Stimulated activated CD4-positive, alpha-beta T cell treated with anti-CD3 and anti-CD28 coated beads, Interleukin-4, amount 100 ng/mL, for 48 hours (primary cell): Measurements from ENCODE around the gene LDLRAD3.
"Not testable (repeated sequence)": the region's sequence is repeated elsewhere in the genome, so short reads cannot be mapped to it uniquely, and the experiment has no call there.

Source experiments
- DNase-seq, 2 donors: peaks; one replicate each; pipeline ENCODE4 v3.0.0-alpha.2; 2020; ENCODE audit warnings: low read depth in 2 of 2

Gene LDLRAD3, protein sequence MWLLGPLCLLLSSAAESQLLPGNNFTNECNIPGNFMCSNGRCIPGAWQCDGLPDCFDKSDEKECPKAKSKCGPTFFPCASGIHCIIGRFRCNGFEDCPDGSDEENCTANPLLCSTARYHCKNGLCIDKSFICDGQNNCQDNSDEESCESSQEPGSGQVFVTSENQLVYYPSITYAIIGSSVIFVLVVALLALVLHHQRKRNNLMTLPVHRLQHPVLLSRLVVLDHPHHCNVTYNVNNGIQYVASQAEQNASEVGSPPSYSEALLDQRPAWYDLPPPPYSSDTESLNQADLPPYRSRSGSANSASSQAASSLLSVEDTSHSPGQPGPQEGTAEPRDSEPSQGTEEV

DNA sequence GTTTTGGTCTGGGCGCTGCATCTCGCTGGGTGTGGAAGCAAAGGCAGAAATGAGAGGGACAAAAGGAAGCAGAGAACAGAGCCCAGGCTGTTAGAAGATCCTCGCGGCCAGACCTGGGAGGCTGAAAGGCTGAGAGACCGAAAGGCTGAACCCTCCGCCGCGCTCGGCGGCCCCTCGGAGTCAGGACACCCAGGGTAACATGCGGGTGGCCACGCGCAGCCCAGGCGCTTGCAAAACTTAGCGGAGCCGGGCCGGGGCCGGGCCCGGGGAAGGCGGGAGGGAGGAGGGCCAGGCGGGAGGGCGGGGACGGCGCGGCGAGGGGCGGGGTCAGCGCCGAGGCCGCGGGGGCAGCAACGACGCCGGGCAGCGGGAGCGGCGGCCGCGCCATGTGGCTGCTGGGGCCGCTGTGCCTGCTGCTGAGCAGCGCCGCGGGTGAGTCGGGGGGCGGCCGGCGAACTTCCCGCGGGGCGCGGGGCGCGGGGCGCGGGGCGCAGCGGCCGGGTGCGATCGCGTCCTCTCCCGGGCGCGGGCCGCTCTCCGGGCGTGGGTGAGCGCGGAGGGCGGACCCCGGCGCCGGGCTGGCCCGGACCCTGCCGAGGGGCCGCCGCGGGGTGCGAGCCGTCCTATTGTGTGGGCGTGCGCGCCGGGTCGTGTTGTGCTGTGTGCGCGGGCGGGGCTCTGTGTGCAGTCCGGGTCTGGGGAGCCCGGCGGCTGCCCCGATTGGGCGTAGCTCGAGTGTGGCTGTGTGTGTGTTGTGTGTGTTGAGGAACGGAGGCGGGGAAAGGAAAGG, at the start of gene LDLRAD3:
TSS of gene LDLRAD3 (plus strand) at position 350 of the 790 bp plus-strand sequence. CDS start at position 387, 37 bp downstream.
- DNase-seq, result peak; percentile 20 to 33

DNA sequence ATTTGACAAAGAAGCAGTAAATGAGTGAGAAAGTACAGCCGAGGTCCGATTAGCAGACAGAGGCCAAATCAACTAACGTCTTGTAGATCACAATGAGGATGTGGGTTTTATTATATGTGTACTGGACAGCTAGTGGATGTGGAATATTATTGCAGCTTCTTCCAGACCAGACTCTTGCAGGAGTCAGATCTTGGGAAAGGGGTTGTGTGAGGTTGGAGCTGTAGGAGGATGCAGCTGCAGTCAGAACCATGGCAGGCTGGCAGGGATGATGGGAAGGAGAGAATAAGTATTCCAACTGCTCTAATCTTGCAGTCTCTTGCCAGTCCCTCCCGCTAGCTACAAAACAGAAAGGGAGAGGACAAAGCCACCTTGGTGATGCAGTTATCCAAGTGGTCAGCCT, 46.8 kb upstream of the LDLRAD3 start:
- no peak for DNase-seq

DNA sequence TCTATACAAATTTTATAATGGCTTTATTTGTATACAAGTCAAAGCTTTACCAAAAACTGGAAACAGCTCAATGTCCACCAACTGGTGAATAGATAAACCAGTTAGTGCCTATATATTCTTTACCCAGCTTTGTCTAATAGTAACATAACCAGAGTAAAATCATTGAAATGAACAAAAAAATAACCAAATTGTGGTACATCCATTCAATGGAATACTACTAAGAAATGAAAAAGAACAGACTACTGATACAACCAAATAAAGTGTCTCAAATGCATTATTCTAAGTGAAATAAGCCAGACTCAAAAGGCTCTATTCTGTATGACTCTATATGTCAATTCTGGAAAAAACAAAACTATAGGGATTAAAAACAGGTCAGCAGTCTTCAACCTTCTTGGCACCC, 40.9 kb upstream of the LDLRAD3 start:
- no peak for DNase-seq

DNA sequence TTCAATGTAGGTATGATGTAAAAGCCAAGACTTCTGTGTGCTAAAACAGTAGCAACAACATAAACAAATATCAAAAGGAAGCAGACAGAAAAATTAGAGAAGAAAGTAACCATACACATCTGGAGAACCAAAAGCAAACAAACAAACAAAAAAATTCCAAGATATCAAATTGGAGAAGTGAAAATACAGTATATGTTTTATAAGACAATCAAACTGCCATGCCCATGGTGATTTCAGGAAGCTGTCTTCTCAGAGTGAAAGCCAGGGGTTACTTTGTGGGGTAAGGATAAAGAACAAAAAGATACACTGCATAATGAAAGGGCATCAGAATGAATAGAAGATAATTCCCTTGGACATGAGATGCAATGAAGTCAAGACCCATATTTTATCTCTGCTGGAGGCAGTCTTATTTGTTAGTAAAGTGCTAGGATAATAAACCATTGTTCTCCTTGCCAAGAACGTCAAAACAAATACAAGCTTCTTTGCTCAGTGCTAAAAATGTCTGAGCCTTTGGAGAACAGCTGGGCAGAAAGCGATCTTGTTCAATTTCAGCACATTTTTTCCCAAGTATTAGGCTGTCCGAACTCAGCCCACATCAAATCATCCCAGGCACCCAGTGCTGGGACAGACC, 38.1 kb upstream of the LDLRAD3 start:
- DNase-seq, result no peak

DNA sequence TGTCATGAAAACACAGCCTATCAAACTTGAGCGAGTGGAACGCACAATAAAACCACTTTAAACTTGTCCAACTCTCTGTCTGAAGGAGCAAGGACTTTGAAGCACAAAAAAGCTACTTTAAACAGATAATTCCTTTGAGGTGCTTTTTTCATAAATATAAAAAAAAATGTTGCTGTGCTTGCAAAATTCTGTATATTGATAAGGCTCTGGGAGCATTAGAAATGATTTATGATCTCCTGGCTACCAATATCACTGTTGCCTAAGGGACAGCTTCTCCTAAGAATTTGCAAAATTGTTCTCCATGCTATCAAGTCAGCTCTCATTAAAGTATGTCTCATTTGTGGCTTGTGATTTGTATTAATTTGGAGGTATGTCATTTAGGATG, 37.6 kb upstream of the LDLRAD3 start:
- DNase-seq, result no peak

DNA sequence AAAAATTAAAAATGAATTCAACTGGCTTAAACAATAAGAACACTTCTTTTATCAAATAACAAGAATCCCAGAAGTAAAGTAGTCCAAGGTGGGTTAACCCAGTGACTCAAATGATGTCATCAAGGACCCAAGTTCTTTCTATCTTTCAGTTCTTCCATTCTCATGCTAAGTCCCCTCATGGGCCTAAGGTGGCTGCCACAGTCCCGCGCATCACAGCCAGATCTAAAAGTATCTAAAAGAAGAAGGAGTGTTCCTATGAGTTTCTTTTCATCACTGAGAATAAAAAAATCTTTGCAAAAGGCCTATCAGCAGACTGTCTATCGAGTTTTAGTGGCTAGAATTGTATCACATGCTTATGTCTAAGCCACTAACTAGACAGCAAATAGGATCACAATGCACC, 37.2 kb upstream of the LDLRAD3 start:
- DNase-seq, result no peak

DNA sequence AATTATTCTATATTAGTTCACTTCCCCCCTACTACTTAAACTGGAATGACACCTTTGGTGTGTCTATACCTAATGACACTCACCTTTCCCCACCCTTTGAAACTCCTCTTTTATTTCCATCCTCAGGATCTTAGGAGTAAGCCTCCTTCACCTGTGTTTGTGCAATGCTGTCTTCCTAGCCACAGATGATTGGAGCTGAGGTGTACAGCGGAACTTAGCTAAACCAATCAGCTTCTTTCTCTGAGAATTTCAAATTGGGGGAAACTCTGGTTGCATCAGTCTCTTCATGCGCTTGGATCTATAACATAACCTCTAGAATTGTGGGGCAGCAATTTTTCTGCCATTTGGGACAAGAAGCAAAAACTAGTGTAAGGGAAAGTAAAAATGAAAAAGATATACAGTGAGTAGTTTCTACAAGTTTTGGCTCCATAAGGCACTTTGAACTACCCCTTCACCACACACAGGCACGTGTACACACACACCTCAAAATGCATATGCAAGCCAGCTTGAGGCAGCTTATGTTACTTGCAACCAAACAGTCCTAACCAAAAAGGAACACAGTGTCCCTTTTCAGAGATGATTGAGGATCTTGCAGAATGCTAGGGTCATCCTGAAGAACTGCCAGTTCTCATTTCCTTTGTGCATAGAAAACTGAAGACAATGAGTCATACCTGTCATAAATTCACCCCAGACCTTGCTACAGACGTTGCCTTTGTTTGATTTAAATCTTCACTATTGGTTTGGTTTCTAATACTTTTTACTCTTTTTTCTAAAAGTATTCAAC, 36.0 kb upstream of the LDLRAD3 start:
- no peak for DNase-seq

DNA sequence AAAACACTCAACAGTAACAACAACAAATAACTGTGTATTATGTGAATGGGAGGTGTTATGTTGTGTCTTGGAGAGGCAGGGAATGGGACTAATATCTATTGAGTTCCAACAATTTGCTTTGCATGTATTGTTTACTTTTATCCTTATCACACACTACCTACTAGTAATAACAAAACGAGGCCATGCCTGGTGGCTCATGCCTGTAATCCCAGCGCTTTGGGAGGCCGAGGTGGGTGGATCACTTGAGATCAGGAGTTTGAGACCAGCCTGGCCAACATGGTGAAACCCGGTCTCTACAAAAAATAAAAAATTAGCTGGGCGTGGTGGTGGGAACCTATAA, 35.5 kb upstream of the LDLRAD3 start:
- DNase-seq, result not testable (repeated sequence)

DNA sequence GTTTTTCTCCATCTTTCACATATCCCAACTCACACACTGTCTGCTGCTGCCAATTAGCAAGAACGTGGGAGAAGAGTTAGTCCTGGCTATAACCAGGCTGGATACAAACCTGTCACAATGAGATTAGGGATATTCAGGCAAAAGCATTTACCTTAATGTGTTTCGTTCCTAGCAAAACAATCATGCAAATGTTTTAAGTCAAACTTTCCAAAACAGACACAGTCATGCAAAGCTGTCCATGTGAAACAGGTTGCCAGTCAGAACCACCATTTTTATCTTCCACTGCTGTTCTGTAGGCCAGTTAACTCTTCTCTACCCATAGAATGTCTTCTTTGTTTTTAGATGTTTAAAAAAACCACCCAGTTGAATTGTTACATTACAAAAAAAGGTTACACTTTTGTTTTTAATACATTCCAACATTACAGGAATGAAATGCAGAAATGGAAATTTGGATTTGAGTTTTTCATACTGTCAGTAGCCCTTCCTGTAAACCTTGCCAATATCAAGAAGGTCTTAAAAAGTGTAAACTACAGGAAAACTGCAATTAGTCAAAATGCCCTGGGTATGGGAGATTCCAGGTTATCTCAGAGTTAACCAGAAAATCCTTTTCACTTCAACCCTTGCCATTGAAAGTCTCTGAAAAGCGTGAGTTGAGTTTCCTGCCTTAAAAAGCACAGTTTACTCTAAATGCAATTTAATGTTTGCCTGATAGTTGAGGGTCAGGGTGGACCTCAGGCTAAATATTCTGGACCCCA, 34.2 kb upstream of the LDLRAD3 start:
- DNase-seq, result no peak

DNA sequence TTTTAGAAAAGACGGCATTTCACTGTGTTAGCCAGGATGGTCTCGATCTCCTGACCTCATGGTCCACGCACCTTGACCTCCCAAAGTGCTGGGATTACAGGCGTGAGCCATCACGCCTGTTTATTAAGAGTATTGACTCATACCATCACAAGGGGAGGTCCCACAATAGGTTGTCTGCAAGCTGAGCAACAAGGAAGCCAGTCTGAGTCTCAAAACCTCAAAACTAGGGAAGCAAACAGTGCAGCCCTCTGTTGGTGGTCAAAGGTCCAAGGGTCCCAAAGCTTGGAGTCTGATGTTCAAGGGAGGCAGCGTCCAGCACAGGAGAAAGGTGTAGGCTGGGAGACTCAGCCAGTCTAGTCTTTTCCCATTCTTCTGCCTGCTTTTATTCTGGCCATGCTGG, 32.8 kb upstream of the LDLRAD3 start:
- no peak for DNase-seq

DNA sequence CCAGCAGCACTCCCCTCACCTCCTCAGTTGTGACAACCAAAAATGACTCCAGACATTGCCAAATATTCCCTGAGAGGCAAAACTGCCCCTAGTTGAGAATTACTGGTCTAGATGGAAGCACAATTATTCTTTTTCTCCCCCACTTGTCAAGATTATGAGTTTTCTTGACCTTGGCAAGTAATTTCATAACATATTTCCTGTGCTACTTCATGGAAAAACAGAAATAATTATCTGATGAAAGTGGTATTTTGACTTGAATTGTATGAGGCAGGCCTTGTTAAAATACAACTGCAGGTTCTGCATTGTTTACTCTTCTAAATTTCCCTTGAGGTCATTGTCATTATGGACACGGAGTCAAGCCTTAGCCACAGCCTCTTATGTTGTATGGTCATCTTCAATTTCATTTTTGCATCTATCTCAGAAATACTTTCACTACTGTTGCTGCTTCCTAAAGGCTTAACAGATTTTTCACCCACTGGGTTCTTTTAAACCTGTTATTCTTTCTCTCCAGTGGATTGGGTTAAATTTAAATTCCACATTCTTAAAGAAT, 32.2 kb upstream of the LDLRAD3 start:
- DNase-seq, result no peak

DNA sequence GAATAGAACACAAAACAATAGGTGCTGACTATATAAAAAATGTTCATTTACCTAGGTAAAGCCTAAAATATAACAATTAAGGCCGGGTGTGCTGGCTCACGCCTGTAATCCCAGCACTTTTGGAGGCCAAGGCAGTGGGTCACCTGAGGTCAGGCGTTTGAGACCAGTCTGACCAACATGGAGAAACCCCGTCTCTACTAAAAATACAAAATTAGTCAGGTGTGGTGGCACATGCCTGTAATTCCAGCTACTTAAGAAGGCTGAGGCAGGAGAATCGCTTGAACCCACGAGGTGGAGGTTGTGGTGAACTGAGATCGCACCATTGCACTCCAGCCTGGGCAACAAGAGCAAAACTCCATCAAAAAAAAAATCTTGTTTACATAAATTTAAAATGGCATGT, 31.4 kb upstream of the LDLRAD3 start:
- DNase-seq, result not testable (repeated sequence)

DNA sequence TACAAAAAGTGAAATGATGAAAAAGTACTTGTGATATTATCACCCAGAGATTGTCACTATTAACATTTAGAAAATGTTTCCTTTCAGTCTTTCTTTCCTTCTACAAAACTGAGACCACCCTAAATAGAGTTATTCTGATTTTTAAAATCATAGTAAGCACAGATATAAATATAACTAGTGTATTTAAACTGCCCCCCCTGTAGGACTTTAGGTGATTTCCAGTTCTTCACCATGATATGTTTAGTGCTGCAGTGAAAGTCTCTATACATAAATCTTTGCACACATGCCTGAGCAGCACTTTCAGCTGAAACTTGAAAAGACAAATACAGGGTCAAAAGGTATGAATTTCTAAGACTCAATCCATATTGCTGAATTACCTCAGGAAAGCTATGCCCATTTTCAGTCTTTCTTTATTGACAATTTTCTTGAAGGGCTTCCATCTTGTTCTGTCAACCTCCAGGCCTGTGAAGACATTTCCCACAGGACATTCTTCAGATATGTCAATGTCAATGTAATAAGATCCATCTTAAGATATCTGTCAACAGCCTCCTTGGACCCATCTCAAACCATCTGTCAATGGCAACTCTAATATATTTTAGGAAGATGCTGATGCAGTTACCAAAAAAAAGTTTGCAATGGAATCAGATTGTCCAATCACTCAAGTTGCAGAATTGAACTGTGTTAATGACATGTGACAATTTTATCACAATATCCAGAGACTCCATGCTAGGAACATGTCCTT, 30.8 kb upstream of the LDLRAD3 start:
- DNase-seq, result no peak

DNA sequence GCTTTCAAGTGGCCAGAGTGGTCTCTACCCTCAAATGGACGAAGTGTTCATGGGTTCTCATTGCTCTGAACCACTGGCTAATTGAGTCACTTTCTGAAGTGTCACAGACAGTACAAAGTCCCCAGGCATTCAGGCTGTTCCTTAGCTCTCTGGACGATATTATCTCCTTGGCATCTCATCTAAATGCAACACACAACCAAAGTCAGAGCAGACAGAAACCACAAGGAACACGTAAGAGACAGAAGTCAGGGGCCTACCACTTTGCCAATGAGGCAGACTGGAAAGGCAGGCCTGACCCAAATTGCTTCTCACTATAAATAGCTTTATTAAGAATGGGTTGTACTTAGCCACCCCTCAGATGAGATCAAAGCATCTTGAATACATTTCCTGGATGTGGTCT, 29.0 kb upstream of the LDLRAD3 start:
- no peak for DNase-seq

DNA sequence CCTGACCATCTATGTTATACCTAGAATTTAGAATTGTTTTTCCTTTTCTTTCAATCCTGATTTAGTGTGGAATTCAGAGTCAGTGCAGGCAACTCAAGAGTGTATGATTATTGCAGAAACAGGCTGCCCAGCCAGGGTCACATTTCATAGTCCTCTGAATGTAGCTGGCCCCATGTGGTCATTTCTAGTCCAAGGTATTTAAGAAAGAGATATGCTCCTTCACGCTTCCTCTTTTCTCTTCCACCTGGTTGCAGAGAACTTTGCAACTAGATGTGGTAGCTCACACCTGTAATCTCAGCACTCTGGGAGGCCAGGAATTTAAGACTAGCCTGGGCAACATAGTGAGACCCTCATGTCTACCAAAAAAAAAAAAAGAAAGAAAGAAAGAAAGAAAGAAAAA, 27.6 kb upstream of the LDLRAD3 start:
- DNase-seq, result no peak

DNA sequence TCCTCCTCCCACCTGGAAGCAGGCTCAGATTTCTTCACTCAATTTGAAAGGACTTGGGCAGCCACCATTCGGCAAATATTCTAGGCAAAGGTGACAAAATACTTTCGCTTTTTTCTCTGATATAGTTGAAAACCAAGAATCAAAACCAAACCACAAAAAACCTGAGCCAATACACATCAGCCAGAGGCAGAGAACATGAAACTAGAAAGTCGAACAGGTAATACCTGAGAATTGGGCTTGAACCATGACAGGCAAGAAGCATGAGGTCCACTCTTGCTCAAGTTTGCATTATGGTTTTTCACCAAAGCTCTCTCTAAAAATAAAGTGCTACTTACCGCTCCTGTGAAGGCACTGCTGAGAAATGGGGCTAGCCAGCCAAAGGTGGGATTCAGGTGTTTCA, 26.2 kb upstream of the LDLRAD3 start:
- DNase-seq, result no peak

DNA sequence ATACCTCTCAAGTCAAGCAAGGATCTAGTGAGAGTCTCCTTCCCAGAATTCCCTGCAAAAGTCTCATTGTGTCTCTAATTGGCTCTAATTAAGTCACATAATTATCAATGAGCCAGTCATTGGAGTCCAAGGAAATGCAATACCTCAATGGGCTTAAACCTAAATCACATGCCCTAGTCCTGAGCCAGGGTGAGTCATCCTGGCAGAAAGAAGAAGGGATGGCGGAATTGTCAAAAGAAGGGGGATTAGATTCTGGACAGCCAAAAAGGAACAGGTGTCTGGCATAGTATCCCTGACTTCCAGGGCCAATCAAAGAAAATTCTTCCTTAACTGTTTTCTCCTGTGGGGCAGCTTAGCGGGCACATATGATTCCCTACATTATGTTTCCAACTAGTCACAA, 25.1 kb upstream of the LDLRAD3 start:
- no peak for DNase-seq

DNA sequence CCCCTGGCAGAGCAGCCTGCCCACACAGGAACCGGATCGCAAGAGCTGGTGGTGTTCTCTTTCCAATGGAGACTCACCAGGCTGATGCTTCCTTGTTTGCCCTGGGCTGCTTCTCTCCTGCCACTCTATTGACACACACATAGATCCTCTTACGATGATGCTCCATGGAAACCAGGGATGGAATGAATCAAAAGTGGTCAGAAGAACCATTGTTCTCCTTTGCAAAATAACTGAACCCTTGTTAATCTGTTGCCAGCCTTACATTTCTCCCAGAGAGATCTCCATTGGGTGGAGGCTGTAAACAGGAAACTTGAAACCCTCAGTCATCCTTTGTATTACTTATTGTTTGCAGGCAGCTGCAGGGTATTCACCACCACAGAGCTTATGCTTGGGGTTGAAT, 24.6 kb upstream of the LDLRAD3 start:
- DNase-seq, result no peak

DNA sequence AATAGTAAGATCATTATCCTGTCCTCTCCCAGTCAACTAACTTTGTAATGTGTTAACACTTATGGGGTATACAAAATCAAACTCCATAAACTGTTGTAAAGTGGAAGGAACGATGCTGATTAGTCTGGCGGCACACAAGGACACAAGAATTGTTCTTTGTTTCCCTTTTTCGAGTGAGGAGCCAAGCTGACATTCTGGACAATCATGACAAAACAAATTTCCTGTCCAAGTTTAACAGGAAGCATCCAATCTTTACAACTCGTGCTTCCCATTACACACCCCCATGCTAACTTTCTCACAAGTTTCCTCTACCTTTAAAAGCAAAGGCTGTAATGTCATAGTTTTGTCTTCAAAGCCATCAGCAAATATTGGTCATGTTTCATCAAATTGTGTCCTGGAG, 20.4 kb upstream of the LDLRAD3 start:
- no peak for DNase-seq

DNA sequence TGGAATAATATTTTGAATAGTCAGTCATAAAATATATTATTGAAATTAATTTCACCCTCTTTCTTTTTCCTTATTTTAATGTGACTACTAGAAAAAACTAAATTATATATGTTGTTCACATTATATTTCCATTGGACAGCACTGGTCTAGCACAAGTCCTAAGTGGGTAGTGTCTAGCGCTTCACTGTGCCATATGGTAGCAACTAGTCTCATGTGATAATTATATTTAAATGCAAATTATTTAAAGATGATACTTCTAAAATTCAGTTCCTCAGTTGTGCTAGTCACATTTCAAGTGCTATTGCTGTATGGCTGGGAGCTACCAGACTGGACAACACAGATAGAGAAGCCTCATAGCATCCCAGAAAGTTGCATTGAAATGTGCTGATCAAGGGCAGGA, 19.1 kb upstream of the LDLRAD3 start:
- no peak for DNase-seq
